Measurements from ENCODE around the gene SEMA6B.

- TF ChIP-seq CTCF (IDR thresholded peaks at IDR 0.05) (no peak), POLR2AphosphoS5 (IDR thresholded peaks at IDR 0.05) (no peak), POLR2A (IDR thresholded peaks at IDR 0.05) (no peak), EP300 (IDR thresholded peaks at IDR 0.05) (no peak)
Observed at GRCh38 chr19:4503825-4504170, 55.7 kb downstream of the SEMA6B start.
